Fibroblast of lung (primary cell): Measurements from ENCODE around the gene MYH15.

Source experiments
- EZH2 ChIP-seq: IDR thresholded peaks from 2 replicates; pipeline ENCODE4 v1.5.1; 2012; ENCODE audit warnings: low read length, control low read depth, mild to moderate bottlenecking; ENCODE audit errors: missing control alignments
- TF ChIP-seq, protein P1 (sequence below), 2 donors: IDR thresholded peaks in 1 of 2; conservative IDR thresholded peaks in 1 of 2; 1 replicate in 1 of 2; 2 replicates in 1 of 2; pipeline ENCODE4 v1.5.1; 2011 to 2012; ENCODE audit warnings: low read length in 2 of 2, control low read depth in 1 of 2, inconsistent platforms in 1 of 2, low read depth in 1 of 2, mild to moderate bottlenecking in 1 of 2

DNA sequence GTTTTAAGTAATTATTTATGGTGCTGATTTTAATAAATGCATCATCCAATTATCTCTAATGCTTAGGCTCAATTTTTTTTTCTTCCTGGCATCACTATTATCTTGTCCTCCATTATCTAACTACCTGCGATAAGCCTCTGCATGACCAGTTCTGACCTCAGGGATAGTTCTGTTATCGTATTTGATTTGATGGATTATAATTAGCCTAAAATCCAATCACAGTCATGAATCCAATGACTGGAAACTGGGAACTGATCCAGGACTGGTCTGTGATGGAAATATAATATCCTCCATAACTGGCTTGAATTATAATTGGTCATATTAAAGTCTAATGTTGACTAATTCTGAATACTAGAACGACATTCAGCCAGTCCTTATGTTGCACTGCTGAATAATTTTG, 1.1 kb downstream of the MYH15 start:
- TF ChIP-seq, protein P1, sequence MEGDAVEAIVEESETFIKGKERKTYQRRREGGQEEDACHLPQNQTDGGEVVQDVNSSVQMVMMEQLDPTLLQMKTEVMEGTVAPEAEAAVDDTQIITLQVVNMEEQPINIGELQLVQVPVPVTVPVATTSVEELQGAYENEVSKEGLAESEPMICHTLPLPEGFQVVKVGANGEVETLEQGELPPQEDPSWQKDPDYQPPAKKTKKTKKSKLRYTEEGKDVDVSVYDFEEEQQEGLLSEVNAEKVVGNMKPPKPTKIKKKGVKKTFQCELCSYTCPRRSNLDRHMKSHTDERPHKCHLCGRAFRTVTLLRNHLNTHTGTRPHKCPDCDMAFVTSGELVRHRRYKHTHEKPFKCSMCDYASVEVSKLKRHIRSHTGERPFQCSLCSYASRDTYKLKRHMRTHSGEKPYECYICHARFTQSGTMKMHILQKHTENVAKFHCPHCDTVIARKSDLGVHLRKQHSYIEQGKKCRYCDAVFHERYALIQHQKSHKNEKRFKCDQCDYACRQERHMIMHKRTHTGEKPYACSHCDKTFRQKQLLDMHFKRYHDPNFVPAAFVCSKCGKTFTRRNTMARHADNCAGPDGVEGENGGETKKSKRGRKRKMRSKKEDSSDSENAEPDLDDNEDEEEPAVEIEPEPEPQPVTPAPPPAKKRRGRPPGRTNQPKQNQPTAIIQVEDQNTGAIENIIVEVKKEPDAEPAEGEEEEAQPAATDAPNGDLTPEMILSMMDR (conservative IDR thresholded peaks at IDR 0.05 in 1 of 2, IDR thresholded peaks at IDR 0.05 in 1 of 2; ENCODE audit: low read depth in 1 of 2, low read length in 2 of 2) = no peak
- TF ChIP-seq EZH2 = no peak
